CD14-positive monocyte (primary cell): Measurements from ENCODE around the gene TJP3. TPM values are rescaled to one million over a fixed set of nuclear protein-coding genes. Genes with fewer than 3 reads are reported as not detected.

Source experiments
- DNase-seq, 3 donors: peaks; one replicate each; pipeline ENCODE4 v3.0.0-alpha.2; 2011 to 2022
- H2AFZ ChIP-seq: 2 replicates; pipeline ENCODE4 v1.6.0; 2012; ENCODE audit warnings: mild to moderate bottlenecking, low read depth, low read length, inconsistent platforms; ENCODE audit not compliant: insufficient read depth, poor library complexity, severe bottlenecking
- H3K27ac ChIP-seq, 2 donors: 1 replicate in 1 of 2; 2 replicates in 1 of 2; pipeline ENCODE4 v1.5.1; 2012 to 2013; ENCODE audit warnings: low read length in 2 of 2, control low read depth in 1 of 2, inconsistent platforms in 1 of 2, low read depth in 1 of 2, mild to moderate bottlenecking in 1 of 2
- H3K27me3 ChIP-seq, 2 donors: one replicate each; pipeline versions ENCODE4 v1.6.0 to v1.6.1; 2011 to 2013; ENCODE audit warnings: low read length in 2 of 2; ENCODE audit not compliant: control insufficient read depth in 2 of 2, insufficient read depth in 2 of 2
- H3K36me3 ChIP-seq, 2 donors: replicated peaks in 1 of 2; 1 replicate in 1 of 2; 2 replicates in 1 of 2; pipeline versions ENCODE4 v1.5.1 to v1.6.1; 2012 to 2013; ENCODE audit warnings: low read length in 2 of 2, control low read depth in 1 of 2, inconsistent platforms in 1 of 2, mild to moderate bottlenecking in 1 of 2; ENCODE audit not compliant: insufficient read depth in 2 of 2, control insufficient read depth in 1 of 2
- H3K4me1 ChIP-seq, 2 donors: 1 replicate in 1 of 2; 2 replicates in 1 of 2; pipeline versions ENCODE4 v1.5.1 to v1.6.1; 2012 to 2013; ENCODE audit warnings: low read length in 2 of 2, control low read depth in 1 of 2, inconsistent platforms in 1 of 2, mild to moderate bottlenecking in 1 of 2, moderate library complexity in 1 of 2; ENCODE audit not compliant: insufficient read depth in 2 of 2, control insufficient read depth in 1 of 2
- H3K4me2 ChIP-seq: replicated peaks from 2 replicates; pipeline ENCODE3; 2012; ENCODE audit warnings: low read length, moderate library complexity, mild to moderate bottlenecking; ENCODE audit not compliant: poor library complexity, severe bottlenecking; ENCODE audit errors: extremely low read depth
- H3K4me3 ChIP-seq, 3 experiments: fragments of 200-600 bp in 1 of 3; sonication (generic) in 1 of 3; replicated peaks in 1 of 3; 1 replicate in 2 of 3; 2 replicates in 1 of 3; pipeline ENCODE4 v1.5.1; 2011 to 2013; ENCODE audit warnings: low read length in 3 of 3, mild to moderate bottlenecking in 3 of 3, control low read depth in 2 of 3, low read depth in 2 of 3, inconsistent platforms in 1 of 3, moderate library complexity in 1 of 3
- H3K79me2 ChIP-seq: 2 replicates; pipeline ENCODE4 v1.6.0; 2012; ENCODE audit warnings: mild to moderate bottlenecking, control low read depth, inconsistent platforms, low read length, moderate library complexity; ENCODE audit not compliant: insufficient read depth
- H3K9ac ChIP-seq: 2 replicates; pipeline ENCODE4 v1.6.0; 2017; ENCODE audit warnings: low read length, mild to moderate bottlenecking; ENCODE audit not compliant: insufficient read depth, poor library complexity, severe bottlenecking
- H3K9me3 ChIP-seq, 2 donors: replicated peaks in 1 of 2; 1 replicate in 1 of 2; 2 replicates in 1 of 2; pipeline versions ENCODE4 v1.5.1 to v1.6.1; 2012 to 2013; ENCODE audit warnings: low read length in 2 of 2, control low read depth in 1 of 2; ENCODE audit not compliant: control insufficient read depth in 1 of 2, insufficient read depth in 1 of 2
- H4K20me1 ChIP-seq: 2 replicates; pipeline ENCODE4 v1.6.0; 2012; ENCODE audit warnings: mild to moderate bottlenecking, low read length, control low read depth, moderate library complexity; ENCODE audit not compliant: insufficient read depth
- H3K27ac Mint-ChIP-seq, 7 donors: one replicate each; pipeline ENCODE4 v1.8.0; 2020; ENCODE audit warnings: mild to moderate bottlenecking in 7 of 7, mixed read lengths in 7 of 7, moderate library complexity in 6 of 7, inconsistent platforms in 2 of 7
- H3K27me3 Mint-ChIP-seq, 3 donors: one replicate each; pipeline ENCODE4 v1.8.0; 2021 to 2022; ENCODE audit warnings: low read depth in 3 of 3, mild to moderate bottlenecking in 3 of 3, mixed read lengths in 3 of 3, moderate library complexity in 3 of 3, inconsistent platforms in 1 of 3
- H3K36me3 Mint-ChIP-seq, 2 donors: one replicate each; pipeline ENCODE4 v1.8.0; 2020; ENCODE audit warnings: mixed read lengths in 2 of 2, inconsistent platforms in 1 of 2, mild to moderate bottlenecking in 1 of 2
- H3K4me1 Mint-ChIP-seq: one replicate; pipeline ENCODE4 v1.8.0; 2020; ENCODE audit warnings: mild to moderate bottlenecking, mixed read lengths
- H3K4me3 Mint-ChIP-seq, 2 donors: one replicate each; pipeline ENCODE4 v1.8.0; 2020; ENCODE audit warnings: mild to moderate bottlenecking in 2 of 2, mixed read lengths in 2 of 2, moderate library complexity in 1 of 2
- H3K9me3 Mint-ChIP-seq, 7 donors: one replicate each; pipeline ENCODE4 v1.8.0; 2020 to 2022; ENCODE audit warnings: mixed read lengths in 7 of 7, mild to moderate bottlenecking in 6 of 7, moderate library complexity in 6 of 7, inconsistent platforms in 2 of 7
- WGBS: methylation state at CpG from one replicate; pipeline ENCODE4 v1.1.5; 2013; ENCODE audit warnings: missing lambda C conversion rate; ENCODE audit not compliant: insufficient coverage; 5-methylcytosine and 5-hydroxymethylcytosine counted together
- intact Hi-C, 2 donors: fragments of 100-400 bp; cut with micrococcal nuclease; formaldehyde crosslinking; loops; one replicate each; pipeline versions ENCODE4 v1.15.0 to v1.15.1; 2023
- polyA plus RNA-seq, 3 donors: library from polyadenylated mRNA; depleted of rRNA in 1 of 3; unstranded in 2 of 3; stranded (reverse) in 1 of 3; fragments of 300-500 nt in 2 of 3; fragments of >200 nt in 1 of 3; fragmentation: Illumina TruSeq in 2 of 3; gene quantifications; 1 replicate in 2 of 3; 2 replicates in 1 of 3; pipeline ENCODE4 v1.2.3, GENCODE V29; 2012 to 2021
- TF ChIP-seq, protein P1 (sequence below): fragments of 200-600 bp; IDR thresholded peaks from one replicate; pipeline ENCODE4 v1.8.0; 2022; ENCODE audit warnings: antibody characterized with exemption, mild to moderate bottlenecking

The TJP3 gene
- polyA plus RNA-seq, 3 donors: 0.01 TPM; not detected in 2

DNA sequence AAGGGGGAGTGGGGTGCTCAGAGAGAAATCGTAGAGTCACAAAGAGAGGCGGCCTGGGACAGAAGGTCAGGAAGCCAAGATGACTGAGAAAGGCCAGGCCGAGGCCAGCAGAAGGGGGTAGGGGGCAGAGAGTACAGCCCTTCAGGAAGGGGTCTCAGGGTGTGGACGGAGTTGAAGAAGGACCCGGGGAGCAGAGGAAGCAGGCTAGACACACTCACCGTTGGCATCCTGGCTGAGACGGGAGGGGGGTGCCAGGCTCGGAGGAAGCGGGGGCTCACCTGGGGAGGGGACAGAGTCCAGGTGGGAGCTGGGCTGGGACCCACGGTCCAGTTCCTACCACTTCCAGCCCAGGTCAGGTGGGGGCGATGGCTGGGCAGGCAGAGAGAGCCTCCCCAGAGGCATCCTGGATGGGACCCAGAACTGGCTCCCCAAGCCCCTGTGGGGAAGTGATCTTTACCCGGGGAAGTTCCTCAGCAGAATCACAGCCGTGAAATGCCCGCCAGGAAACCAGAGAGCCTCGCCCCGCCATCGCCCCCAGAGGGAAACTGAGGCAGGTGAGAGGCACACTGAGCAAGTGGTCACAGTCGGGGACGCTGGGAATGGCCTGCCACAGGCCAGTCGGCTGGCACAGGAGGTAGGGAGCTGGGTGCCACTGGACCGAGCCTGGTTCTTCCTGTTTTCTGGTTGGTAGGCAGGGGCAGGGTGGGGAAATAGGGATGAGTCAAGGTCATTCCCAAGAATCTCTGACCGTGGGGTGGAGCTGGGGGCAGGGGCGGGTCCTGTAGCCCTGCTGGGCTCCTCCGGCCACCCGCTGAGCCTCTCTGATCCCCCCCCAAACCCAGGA is 76.6 kb downstream of the TJP3 start:
- Histone ChIP-seq H3K4me2 (peak overlapping the region; percentile 76), H3K27ac (no peak overlapping the region), H4K20me1 (no peaks in the 10 kb centered on the region), H3K36me3 (no peaks in the 10 kb centered on the region), H3K9me3 (peaks cover 22 to 32% of the 10 kb centered on the region in 2 donors), H3K4me3 (peak overlapping the region in 1 of 3 experiments; percentile 64), H3K27me3 (peaks cover 0 to 13% of the 10 kb centered on the region in 2 donors), H3K4me1 (peaks cover 7 to 15% of the 10 kb centered on the region in 2 donors), H3K79me2 (no peaks in the 10 kb centered on the region), H2AFZ (peak overlapping the region; percentile 50), H3K9ac (no peak overlapping the region)
- Mint-ChIP-seq H3K9me3 (peaks cover 19 to 35% (median 23%) of the 10 kb centered on the region in 7 donors), H3K27me3 (peaks cover 16 to 30% (median 17%) of the 10 kb centered on the region in 3 donors), H3K4me1 (peaks cover 9% of the 10 kb centered on the region), H3K27ac (peak overlapping the region in 1 of 7 donors; percentile 52), H3K36me3 (peaks cover 1 to 7% of the 10 kb centered on the region in 2 donors), H3K4me3 (peak overlapping the region; percentile 60 to 78)
- TF ChIP-seq, protein P1, sequence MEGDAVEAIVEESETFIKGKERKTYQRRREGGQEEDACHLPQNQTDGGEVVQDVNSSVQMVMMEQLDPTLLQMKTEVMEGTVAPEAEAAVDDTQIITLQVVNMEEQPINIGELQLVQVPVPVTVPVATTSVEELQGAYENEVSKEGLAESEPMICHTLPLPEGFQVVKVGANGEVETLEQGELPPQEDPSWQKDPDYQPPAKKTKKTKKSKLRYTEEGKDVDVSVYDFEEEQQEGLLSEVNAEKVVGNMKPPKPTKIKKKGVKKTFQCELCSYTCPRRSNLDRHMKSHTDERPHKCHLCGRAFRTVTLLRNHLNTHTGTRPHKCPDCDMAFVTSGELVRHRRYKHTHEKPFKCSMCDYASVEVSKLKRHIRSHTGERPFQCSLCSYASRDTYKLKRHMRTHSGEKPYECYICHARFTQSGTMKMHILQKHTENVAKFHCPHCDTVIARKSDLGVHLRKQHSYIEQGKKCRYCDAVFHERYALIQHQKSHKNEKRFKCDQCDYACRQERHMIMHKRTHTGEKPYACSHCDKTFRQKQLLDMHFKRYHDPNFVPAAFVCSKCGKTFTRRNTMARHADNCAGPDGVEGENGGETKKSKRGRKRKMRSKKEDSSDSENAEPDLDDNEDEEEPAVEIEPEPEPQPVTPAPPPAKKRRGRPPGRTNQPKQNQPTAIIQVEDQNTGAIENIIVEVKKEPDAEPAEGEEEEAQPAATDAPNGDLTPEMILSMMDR: no peak
- peak in 1 of 3 donors; percentile 36 for DNase-seq
- intact Hi-C loops: no loop called here
- 25% methylated on average over 21 of the region's 25 CpGs for WGBS

DNA sequence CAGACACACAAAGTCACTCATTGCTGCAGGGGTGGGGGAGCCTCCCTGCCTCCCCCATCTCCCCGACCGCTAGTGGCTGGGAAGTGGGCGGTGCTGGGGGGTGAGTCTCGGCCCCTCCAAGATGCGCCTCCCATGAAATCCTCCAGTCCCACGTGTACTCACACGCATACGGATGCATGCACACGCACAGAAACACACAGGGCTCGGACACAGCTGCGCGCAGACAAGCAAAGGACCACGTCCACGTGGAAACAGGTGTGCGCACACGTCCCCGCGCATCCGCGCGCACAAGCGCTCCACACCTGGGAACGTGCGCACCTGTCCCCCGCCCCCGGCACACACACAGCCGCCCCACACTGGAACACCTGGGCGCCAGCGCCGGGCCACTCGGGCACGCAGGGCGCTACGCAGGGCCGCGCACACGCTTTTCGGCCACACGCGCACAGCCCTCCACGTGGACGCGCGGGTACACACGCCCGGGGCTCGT is 77.3 kb downstream of the TJP3 start:
- peak overlapping the region; percentile 76 for H3K4me2 ChIP-seq
- Mint-ChIP-seq H3K9me3 (peaks cover 19 to 32% (median 24%) of the 10 kb centered on the region in 7 donors), H3K27ac (no peak overlapping the region), H3K36me3 (peaks cover 1 to 7% of the 10 kb centered on the region in 2 donors), H3K4me3 (peak overlapping the region; percentile 34 to 78), H3K27me3 (peaks cover 16 to 32% (median 17%) of the 10 kb centered on the region in 3 donors), H3K4me1 (peaks cover 9% of the 10 kb centered on the region)
- no peaks in the 10 kb centered on the region for H3K36me3 ChIP-seq
- peaks cover 0 to 13% of the 10 kb centered on the region in 2 donors for H3K27me3 ChIP-seq
- H4K20me1 ChIP-seq: no peaks in the 10 kb centered on the region
- H2AFZ ChIP-seq: peak overlapping the region; percentile 50
- peak overlapping the region in 1 of 3 experiments; percentile 64 for H3K4me3 ChIP-seq
- H3K9ac ChIP-seq: no peak overlapping the region
- DNase-seq: no peak
- H3K9me3 ChIP-seq: peaks cover 22 to 32% of the 10 kb centered on the region in 2 donors
- H3K79me2 ChIP-seq: no peaks in the 10 kb centered on the region
- no peak overlapping the region for H3K27ac ChIP-seq
- peaks cover 7 to 15% of the 10 kb centered on the region in 2 donors for H3K4me1 ChIP-seq
- TF ChIP-seq, protein P1: no peak
- WGBS: 0% methylated on average over 43 of the region's 47 CpGs
- intact Hi-C loops: no loop called here
